Naive thymus-derived CD4-positive, alpha-beta T cell (primary cell): ENCODE data around the gene TEAD2. TPM values are rescaled to one million over a fixed set of nuclear protein-coding genes. Genes with fewer than 3 reads are reported as not detected.

ENCODE experiments used
- ATAC-seq: fragments of 150-1000 bp; cut with Tn5 transposase; 2 replicates; pipeline ENCODE4 v1.10.0; 2021; ENCODE audit warnings: mild to moderate bottlenecking, moderate library complexity
- CTCF ChIA-PET: fragments of 350-600 bp; sonication (Branson Sonifier 250); formaldehyde crosslinking; loops from one replicate; lab custom pipeline; 2021; ENCODE audit warnings: antibody characterized with exemption; lab: Charles Lee
- POLR2A ChIA-PET: fragments of 350-600 bp; sonication (Branson Sonifier 250); formaldehyde crosslinking; loops from one replicate; lab custom pipeline; 2021; ENCODE audit warnings: antibody characterized with exemption, inconsistent platforms; lab: Charles Lee
- DNase-seq, 9 donors: peaks; one replicate each; pipeline versions ENCODE4 v3.0.0 to v3.0.0-alpha.2; 2020 to 2022; ENCODE audit warnings: mixed read lengths in 1 of 9
- H3K27ac ChIP-seq: one replicate; pipeline ENCODE4 v1.7.0; 2013; ENCODE audit warnings: mild to moderate bottlenecking, low read depth, low read length, moderate library complexity
- H3K27me3 ChIP-seq, 2 donors: one replicate each; pipeline ENCODE4 v1.7.0; 2013; ENCODE audit warnings: low read length in 2 of 2, mild to moderate bottlenecking in 2 of 2, moderate library complexity in 2 of 2; ENCODE audit not compliant: control insufficient read depth in 2 of 2, insufficient read depth in 2 of 2
- H3K36me3 ChIP-seq, 3 experiments: 1 replicate in 2 of 3; 2 replicates in 1 of 3; pipeline ENCODE4 v1.7.0; 2013; ENCODE audit warnings: low read length in 3 of 3, mild to moderate bottlenecking in 3 of 3, moderate library complexity in 1 of 3; ENCODE audit not compliant: insufficient read depth in 3 of 3, control insufficient read depth in 2 of 3
- H3K4me1 ChIP-seq, 2 donors: one replicate each; pipeline ENCODE4 v1.7.0; 2013; ENCODE audit warnings: low read length in 2 of 2, mild to moderate bottlenecking in 2 of 2, moderate library complexity in 1 of 2; ENCODE audit not compliant: control insufficient read depth in 2 of 2, insufficient read depth in 2 of 2
- H3K4me3 ChIP-seq: 2 replicates; pipeline ENCODE4 v1.7.0; 2013; ENCODE audit warnings: mild to moderate bottlenecking, low read length
- H3K9me3 ChIP-seq, 3 experiments: 1 replicate in 2 of 3; 2 replicates in 1 of 3; pipeline ENCODE4 v1.7.0; 2013; ENCODE audit warnings: low read length in 3 of 3; ENCODE audit not compliant: control insufficient read depth in 2 of 3
- H3K27ac Mint-ChIP-seq, 9 donors: one replicate each; pipeline ENCODE4 v1.8.0; 2020 to 2022; ENCODE audit warnings: mixed read lengths in 9 of 9, mild to moderate bottlenecking in 8 of 9, moderate library complexity in 5 of 9, inconsistent platforms in 2 of 9
- H3K27me3 Mint-ChIP-seq, 5 donors: one replicate each; pipeline ENCODE4 v1.8.0; 2021 to 2022; ENCODE audit warnings: mixed read lengths in 5 of 5, mild to moderate bottlenecking in 1 of 5
- H3K36me3 Mint-ChIP-seq, 5 donors: one replicate each; pipeline ENCODE4 v1.8.0; 2020 to 2022; ENCODE audit warnings: mixed read lengths in 5 of 5, mild to moderate bottlenecking in 3 of 5, inconsistent platforms in 1 of 5
- H3K4me1 Mint-ChIP-seq, 7 donors: one replicate each; pipeline ENCODE4 v1.8.0; 2020 to 2022; ENCODE audit warnings: mixed read lengths in 7 of 7, mild to moderate bottlenecking in 3 of 7, inconsistent platforms in 1 of 7
- H3K4me3 Mint-ChIP-seq, 10 donors: one replicate each; pipeline ENCODE4 v1.8.0; 2020 to 2022; ENCODE audit warnings: mild to moderate bottlenecking in 10 of 10, mixed read lengths in 10 of 10, moderate library complexity in 6 of 10, inconsistent platforms in 2 of 10
- H3K9me3 Mint-ChIP-seq, 11 donors: one replicate each; pipeline ENCODE4 v1.8.0; 2020 to 2022; ENCODE audit warnings: mixed read lengths in 11 of 11, mild to moderate bottlenecking in 4 of 11, inconsistent platforms in 1 of 11, moderate library complexity in 1 of 11
- intact Hi-C, 2 donors: fragments of 100-400 bp; cut with micrococcal nuclease; formaldehyde crosslinking; loops; one replicate each; pipeline ENCODE4 v1.15.1; 2023
- polyA plus RNA-seq, 2 donors: library from polyadenylated mRNA; unstranded; fragments of 300-500 nt; fragmentation: Illumina TruSeq; gene quantifications; one replicate each; pipeline ENCODE4 v1.2.3, GENCODE V29; 2021
- total RNA-seq, 6 experiments: library from RNA in 5 of 6; stranded (reverse) in 5 of 6; gene quantifications; 1 replicate in 5 of 6; 2 replicates in 1 of 6; pipeline ENCODE4 v1.2.3 and lab custom pipeline; 2021 to 2026

The TEAD2 gene
- total and polyA plus RNA-seq, 7 experiments from 2014 or later, result 0.29 TPM; not detected in 6

DNA sequence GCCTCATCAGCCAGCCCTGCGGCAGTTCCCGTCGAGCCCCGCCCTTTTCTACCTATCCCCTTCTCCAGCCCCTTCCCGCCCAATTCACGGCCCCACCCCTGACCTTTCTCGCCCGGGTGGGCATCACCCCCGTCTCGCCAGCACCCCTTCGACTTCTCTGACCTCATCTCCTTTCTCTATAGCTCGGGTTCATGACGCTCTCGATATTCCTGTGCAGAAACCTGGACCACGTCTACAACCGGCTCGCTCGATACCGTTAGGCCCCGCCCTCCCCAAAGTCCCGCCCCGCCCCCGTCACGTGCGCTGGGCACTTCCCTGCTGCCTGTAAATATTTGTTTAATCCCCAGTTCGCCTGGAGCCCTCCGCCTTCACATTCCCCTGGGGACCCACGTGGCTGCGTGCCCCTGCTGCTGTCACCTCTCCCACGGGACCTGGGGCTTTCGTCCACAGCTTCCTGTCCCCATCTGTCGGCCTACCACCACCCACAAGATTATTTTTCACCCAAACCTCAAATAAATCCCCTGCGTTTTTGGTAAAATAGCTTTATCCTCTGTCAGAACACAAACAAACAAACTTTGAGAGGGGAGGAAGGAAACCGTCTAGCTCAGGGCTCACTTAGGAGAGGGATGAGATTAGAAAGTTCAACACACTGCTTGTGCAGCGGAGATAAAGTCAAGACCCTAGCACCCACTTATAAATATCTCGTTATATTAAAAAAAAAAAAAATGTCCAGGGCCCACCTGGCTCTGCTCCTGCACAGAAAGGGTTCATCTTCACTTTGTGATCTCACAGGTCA, 21.9 kb downstream of the TEAD2 start:
- Mint-ChIP-seq H3K27ac (peak overlapping the region; percentile 10 to 88 (median 74)), H3K4me1 (peaks cover 24 to 59% (median 41%) of the 10 kb centered on the region in 7 donors), H3K27me3 (no peaks in the 10 kb centered on the region), H3K4me3 (peak overlapping the region in 4 of 10 donors; percentile 12 to 56 (median 36)), H3K36me3 (peaks cover 0 to 35% (median 25%) of the 10 kb centered on the region in 5 donors), H3K9me3 (no peaks in the 10 kb centered on the region)
- intact Hi-C loops, result no loop called here
- ATAC-seq (peak; percentile 25), DNase-seq (no peak)
- ChIA-PET CTCF (no interaction called here), POLR2A (interaction anchor here (1.0 kb wide), 1 partner anchor 331 kb away, joined by 3 read pairs; no protein-coding TSS in a partner anchor)
- Histone ChIP-seq H3K4me3 (no peak overlapping the region), H3K4me1 (peaks cover 17 to 26% of the 10 kb centered on the region in 2 donors), H3K27me3 (no peaks in the 10 kb centered on the region), H3K36me3 (peaks cover 0 to 51% (median 0%) of the 10 kb centered on the region in 3 experiments), H3K9me3 (no peaks in the 10 kb centered on the region), H3K27ac (peak overlapping the region; percentile 54)

DNA sequence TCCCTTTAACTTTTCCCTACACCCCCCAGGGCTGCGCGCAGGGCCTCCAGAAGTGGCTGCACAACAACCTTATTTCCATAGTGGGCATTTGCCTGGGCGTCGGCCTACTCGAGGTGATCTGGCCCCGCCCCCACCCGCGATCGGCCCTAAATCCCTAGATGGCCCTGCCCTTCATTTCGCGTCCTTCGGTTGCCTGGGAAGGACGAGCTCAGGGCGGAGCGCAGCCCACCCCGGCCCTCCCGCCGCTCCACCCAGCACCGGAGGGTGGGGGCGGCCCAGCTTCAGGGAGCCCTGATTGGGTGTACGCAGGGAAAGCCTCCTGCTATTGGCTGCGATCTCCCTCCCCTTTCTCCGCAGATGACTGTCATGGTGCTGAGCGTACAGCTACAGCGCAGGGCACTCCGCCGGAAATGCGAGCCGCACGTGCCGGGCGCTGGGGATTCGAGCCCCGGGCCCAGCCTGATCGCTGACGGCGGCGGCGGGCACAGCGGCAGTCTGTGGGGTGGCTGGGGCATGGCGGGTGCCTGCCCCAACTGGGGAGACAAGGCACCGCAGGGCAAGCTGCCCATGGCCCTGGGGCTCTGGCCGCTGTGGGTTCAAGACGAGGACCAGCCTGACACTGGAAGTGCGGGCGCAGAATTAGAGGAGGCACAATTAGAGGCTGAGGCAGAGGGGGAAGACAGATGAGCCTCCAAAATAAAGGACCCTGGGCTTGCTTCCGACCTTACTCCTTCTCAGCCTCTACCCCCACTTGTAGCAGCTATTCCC, 22.7 kb downstream of the TEAD2 start:
- H3K9me3 Mint-ChIP-seq, result no peaks in the 10 kb centered on the region
- peaks cover 0 to 51% (median 0%) of the 10 kb centered on the region in 3 experiments for H3K36me3 ChIP-seq
- H3K36me3 Mint-ChIP-seq, result peaks cover 0 to 34% (median 25%) of the 10 kb centered on the region in 5 donors
- H3K27ac ChIP-seq, result no peak overlapping the region
- H3K4me1 Mint-ChIP-seq, result peaks cover 24 to 59% (median 43%) of the 10 kb centered on the region in 7 donors
- DNase-seq (peak in 1 of 9 donors; percentile 15), ATAC-seq (no peak)
- H3K9me3 ChIP-seq, result no peaks in the 10 kb centered on the region
- H3K4me1 ChIP-seq, result peaks cover 24 to 33% of the 10 kb centered on the region in 2 donors
- H3K4me3 Mint-ChIP-seq, result peak overlapping the region in 2 of 10 donors; percentile 56 to 65
- H3K27ac Mint-ChIP-seq, result peak overlapping the region in 4 of 9 donors; percentile 11 to 88 (median 79)
- intact Hi-C loops, result loop anchor here in 1 of 2 donors (10.0 kb wide), 1 partner anchor 525 kb away; the partner anchor contains the start of gene PNKP
- H3K27me3 Mint-ChIP-seq, result no peaks in the 10 kb centered on the region
- no peak overlapping the region for H3K4me3 ChIP-seq
- ChIA-PET CTCF (no interaction called here), POLR2A (no interaction called here)
- no peaks in the 10 kb centered on the region for H3K27me3 ChIP-seq

DNA sequence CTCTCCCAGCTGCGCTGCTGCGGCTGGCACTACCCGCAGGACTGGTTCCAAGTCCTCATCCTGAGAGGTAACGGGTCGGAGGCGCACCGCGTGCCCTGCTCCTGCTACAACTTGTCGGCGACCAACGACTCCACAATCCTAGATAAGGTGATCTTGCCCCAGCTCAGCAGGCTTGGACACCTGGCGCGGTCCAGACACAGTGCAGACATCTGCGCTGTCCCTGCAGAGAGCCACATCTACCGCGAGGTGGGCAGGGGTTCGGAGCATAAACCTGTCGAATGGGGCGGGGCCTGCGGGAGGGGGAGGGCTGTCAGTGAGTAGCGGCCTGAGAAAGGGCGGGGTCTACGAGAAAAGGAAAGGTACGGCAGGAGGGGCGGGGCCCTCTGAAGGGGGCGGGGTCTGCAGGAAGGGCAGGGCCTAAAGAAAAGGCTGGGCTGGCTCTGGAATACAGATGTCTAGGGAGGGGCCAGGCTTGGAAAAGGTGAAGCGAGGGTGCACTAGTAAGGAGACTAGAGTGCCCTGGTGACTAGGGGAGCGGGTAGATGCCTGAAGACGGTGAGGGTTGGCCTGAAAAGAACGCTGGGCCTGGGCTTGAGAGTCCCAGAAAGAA, 23.4 kb downstream of the TEAD2 start:
- Histone ChIP-seq H3K27me3 (no peaks in the 10 kb centered on the region), H3K27ac (no peak overlapping the region), H3K4me3 (no peak overlapping the region), H3K36me3 (peaks cover 0 to 51% (median 0%) of the 10 kb centered on the region in 3 experiments), H3K9me3 (no peaks in the 10 kb centered on the region), H3K4me1 (peaks cover 31 to 38% of the 10 kb centered on the region in 2 donors)
- peak in 1 of 9 donors; percentile 23 for DNase-seq
- CTCF ChIA-PET, result no interaction called here
- intact Hi-C loops, result loop anchor here in 1 of 2 donors (10.0 kb wide), 1 partner anchor 526 kb away; the partner anchor contains the start of gene PNKP
- H3K4me1 Mint-ChIP-seq, result peaks cover 30 to 66% (median 49%) of the 10 kb centered on the region in 7 donors
- H3K9me3 Mint-ChIP-seq, result no peaks in the 10 kb centered on the region
- ATAC-seq, result no peak
- H3K36me3 Mint-ChIP-seq, result peaks cover 0 to 34% (median 25%) of the 10 kb centered on the region in 5 donors
- H3K27me3 Mint-ChIP-seq, result no peaks in the 10 kb centered on the region
- H3K4me3 Mint-ChIP-seq, result peak overlapping the region in 3 of 10 donors; percentile 54 to 65 (median 61)
- POLR2A ChIA-PET, result no interaction called here
- H3K27ac Mint-ChIP-seq, result peak overlapping the region in 4 of 9 donors; percentile 56 to 81 (median 70)

DNA sequence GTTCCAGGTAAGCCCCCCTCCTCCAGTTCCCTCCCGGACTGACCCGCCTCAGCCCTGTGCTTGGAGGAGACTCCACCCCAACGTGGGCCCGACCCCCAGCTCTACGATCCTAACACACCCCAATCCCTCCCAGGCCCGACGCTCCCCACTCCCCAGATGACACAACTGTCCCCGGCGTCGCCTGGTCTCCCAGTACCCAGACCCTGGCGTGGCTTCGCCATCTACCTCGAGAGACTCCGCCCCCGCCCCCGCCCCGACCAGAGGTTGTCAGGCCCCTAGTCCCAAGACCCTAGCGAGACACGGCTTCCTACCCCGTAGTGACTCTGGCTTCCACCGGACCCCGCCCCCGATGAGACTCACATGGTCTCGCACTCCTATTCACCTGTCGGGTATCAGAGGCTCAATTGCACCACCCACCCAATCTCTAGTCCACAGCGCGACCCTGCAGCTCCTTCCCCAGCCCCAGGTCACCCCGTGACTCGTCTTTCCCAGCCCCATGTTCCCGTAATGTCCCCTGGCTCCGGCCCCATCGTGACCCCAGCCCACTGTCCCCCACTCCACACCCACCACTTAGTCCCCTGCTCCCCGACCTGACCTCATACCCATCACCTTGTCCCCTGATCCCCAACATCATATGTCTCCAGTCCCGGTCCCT, 24.1 kb downstream of the TEAD2 start:
- CTCF ChIA-PET, result no interaction called here
- Mint-ChIP-seq H3K4me1 (peaks cover 36 to 72% (median 55%) of the 10 kb centered on the region in 7 donors), H3K36me3 (peaks cover 0 to 34% (median 25%) of the 10 kb centered on the region in 5 donors), H3K9me3 (no peaks in the 10 kb centered on the region), H3K27me3 (no peaks in the 10 kb centered on the region), H3K4me3 (peak overlapping the region in 2 of 10 donors; percentile 61 to 65), H3K27ac (peak overlapping the region in 5 of 9 donors; percentile 56 to 96 (median 74))
- ATAC-seq (no peak), DNase-seq (no peak)
- intact Hi-C loops, result loop anchor here in 1 of 2 donors (10.0 kb wide), 1 partner anchor 527 kb away; the partner anchor contains the start of gene PNKP
- Histone ChIP-seq H3K27ac (peak overlapping the region; percentile 86), H3K36me3 (peaks cover 0 to 51% (median 0%) of the 10 kb centered on the region in 3 experiments), H3K9me3 (no peaks in the 10 kb centered on the region), H3K4me3 (no peak overlapping the region), H3K27me3 (no peaks in the 10 kb centered on the region), H3K4me1 (peaks cover 37 to 45% of the 10 kb centered on the region in 2 donors)
- POLR2A ChIA-PET, result no interaction called here

DNA sequence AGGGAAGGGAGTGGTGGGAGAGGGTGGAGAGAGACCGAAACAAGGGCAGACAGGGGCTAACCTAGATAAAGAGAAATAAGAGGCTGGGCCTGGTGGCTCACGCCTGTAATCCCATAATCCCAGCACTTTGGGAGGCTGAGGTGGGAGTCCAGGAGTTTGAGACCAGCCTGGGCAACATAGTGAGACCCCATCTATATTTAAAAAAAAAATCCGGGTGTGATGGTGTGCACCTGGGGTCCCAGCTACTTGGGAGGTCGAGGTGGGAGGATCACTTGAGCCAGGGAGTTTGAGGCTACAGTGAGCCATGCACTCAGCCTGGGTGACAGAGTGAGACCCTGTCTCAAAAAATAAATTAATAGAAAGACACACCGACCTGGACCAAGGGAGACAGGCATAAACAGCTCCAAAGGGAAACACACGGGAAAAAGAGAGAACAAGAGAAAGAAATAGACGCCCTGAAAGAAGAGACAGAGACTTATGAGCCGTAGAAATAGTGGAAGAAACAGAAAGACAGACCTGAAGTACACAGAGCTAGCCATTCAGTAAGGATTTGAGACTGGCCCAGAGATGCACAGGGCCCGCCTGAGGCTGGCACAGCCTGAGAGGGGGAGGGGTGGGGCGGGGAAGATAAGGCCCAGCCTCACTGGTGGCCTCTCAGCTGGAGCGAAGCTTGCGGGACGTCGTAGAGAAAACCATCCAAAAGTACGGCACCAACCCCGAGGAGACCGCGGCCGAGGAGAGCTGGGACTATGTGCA, 24.8 kb downstream of the TEAD2 start:
- POLR2A ChIA-PET, result interaction anchor here (1.1 kb wide), 1 partner anchor 8 kb away, joined by 3 read pairs; no protein-coding TSS in a partner anchor
- DNase-seq, result peak in 1 of 9 donors; percentile 16
- peaks cover 42 to 74% (median 61%) of the 10 kb centered on the region in 7 donors for H3K4me1 Mint-ChIP-seq

More for the DNA sequence above, 24.8 kb downstream of the TEAD2 start:
- Histone ChIP-seq H3K9me3 (no peaks in the 10 kb centered on the region), H3K36me3 (peaks cover 0 to 51% (median 0%) of the 10 kb centered on the region in 3 experiments), H3K4me3 (no peak overlapping the region), H3K4me1 (peaks cover 39 to 47% of the 10 kb centered on the region in 2 donors), H3K27me3 (no peaks in the 10 kb centered on the region), H3K27ac (peak overlapping the region; percentile 86)
- no peak for ATAC-seq
- CTCF ChIA-PET, result no interaction called here
- Mint-ChIP-seq H3K36me3 (peaks cover 0 to 28% (median 20%) of the 10 kb centered on the region in 5 donors), H3K27me3 (no peaks in the 10 kb centered on the region), H3K27ac (peak overlapping the region; percentile 65 to 100 (median 99)), H3K4me3 (peak overlapping the region; percentile 42 to 100 (median 98)), H3K9me3 (no peaks in the 10 kb centered on the region)
- intact Hi-C loops, result loop anchor here in 1 of 2 donors (10.0 kb wide), 1 partner anchor 527 kb away; the partner anchor contains the start of gene PNKP
